ENCODE data around the gene ZNF467.

Gene ZNF467

DNA sequence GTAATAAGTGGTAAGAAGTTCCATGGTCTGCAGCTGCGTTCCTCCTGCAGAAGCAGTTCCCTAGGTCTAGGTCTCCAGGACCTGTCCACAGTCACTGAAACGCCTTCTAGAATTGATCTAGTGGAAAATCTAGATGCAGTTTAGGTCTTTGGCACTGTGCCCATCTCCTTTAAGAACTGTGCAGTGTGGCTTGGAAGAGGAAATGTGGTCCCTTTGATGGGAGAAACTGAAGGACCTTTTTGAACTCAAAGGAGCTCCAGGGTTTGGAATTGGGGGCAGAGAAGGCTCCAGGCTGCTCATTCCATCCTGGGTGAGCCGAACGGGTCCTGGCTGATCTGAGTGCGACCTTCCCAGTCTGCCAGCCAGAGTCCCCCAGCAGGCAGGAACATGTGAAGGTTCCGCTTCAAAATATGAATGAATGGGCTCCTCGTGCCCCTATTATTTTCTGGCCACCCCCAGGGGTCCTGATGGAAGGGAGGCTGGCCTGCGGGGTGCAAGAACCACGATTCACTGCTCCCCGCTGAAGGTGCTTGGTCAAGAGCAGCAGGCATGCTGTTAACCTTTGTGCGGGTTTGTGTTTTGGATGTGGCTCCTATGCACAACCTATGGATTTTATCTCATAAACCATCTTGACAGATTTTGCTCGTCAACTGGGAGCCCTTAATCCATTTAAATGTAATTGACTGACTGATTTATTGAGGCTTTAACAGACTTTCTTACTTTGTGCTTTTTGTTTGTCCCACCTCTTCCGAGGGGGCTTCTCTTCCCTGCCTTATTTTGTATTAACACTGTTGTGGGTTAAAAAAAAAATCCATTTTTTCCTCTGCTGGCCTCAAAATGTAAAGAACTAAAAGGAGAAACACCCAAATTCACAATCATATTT lies 36.7 kb downstream of the ZNF467 start:
- no peak for DNase-seq

DNA sequence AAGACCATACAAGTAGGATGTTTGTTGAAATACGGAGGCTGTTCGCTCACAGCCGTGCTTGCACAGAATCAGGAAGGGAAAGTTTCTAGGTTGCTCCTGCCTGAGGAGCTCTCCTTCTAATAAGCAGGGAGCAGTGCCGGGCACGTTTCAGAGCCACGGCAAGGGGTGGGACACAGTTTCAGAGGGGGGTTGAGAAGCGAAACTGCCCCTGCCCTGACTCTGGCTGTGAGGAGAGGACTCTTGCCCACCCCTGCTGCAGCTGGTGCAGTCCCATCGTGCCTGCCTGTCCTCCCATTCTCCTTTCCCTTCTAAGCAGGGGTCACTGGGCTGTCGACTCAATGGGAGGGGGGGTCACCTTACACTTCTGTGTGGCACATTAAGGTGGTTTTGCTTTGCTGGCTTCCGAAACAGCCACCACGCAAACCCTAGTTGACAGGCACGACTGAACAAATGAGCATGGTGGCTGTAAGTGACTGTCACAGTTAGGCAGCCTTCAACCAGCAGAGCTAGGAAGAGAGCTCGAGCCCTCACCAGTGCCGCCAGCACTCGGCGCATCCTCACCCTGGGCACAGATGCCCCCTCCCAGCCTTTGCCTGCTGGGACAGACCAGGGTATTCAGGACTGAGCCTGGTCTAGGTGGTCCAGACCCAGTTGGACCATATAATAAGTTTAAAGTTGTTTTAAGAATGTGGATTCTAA lies 37.5 kb downstream of the ZNF467 start:
- no peak for DNase-seq

DNA sequence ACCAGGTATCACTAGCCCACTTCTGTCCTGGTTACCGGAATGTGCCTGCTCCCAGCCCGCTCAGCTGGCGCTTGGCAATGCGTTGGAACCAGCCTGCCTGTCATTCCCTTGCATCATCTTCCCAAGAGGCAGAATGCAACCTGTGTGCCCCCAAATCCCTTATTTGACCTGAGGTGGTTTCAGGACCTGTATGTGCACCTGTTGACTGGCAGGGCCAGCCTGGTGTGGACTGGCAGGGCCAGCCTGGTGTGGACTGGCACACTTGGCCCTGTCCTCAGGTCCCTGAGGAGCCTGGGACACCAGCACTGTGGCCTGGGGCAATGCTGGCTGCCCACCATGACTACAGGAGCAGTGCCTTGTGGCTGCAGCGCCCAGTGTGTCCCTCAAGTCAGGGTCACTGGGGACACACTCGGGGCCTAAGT lies 38.2 kb downstream of the ZNF467 start:
- DNase-seq = no peak

DNA sequence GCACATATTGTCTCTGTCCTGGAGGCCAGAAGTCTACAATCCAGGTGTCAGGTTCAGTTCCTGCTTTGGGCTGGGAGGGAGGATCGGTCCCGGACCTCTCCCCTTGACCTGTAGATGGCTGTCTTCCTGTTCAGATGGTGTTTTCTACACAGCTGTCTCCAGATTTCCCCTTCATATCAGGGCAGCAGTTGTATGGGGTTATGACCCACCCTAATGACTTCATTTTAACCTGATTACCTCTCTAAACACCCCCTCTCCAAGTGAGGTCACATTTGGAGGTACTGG lies 38.7 kb downstream of the ZNF467 start:
- DNase-seq = no peak

DNA sequence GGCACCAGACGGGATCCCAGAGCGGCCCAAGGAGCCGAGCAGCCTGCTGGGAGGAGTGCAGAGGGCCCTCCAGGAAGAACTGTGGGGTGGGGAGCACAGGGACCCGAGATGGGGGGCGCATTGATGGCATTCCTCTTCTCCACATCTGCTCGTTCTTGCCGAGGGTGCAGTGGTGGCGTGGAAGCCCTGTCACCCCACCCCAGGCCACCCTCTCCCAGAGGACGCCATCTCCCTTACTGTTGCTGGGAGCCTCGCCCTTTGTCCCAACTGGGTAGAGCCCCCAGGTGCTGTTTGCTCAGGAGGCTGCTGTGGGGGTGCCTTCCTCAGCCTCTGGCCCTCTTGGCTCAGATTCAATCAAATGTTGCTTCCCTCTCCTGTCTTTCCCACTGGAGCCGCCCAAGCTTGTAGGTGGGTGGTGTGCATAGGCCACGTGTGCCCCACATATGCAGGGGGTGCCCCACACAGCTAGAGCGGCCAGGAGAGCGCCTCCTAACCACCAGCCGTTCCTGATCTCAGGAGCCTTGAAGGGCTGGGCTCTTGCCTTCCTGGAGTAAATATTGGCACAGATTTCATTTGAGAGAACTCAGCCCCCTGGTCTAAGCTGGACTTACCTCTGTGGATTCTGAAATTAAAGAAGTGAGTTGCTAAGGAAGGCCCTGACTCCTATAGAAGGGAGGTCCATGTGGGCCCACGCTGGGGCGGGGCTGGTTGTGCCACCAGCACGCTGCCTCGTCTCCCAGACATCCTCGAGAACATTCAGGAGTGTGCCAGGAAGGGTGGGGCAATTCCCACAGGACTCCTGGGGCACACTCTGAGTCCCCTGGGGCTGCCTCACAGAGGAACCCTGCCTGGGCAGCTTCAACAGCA lies 39.2 kb downstream of the ZNF467 start:
- DNase-seq = no peak

DNA sequence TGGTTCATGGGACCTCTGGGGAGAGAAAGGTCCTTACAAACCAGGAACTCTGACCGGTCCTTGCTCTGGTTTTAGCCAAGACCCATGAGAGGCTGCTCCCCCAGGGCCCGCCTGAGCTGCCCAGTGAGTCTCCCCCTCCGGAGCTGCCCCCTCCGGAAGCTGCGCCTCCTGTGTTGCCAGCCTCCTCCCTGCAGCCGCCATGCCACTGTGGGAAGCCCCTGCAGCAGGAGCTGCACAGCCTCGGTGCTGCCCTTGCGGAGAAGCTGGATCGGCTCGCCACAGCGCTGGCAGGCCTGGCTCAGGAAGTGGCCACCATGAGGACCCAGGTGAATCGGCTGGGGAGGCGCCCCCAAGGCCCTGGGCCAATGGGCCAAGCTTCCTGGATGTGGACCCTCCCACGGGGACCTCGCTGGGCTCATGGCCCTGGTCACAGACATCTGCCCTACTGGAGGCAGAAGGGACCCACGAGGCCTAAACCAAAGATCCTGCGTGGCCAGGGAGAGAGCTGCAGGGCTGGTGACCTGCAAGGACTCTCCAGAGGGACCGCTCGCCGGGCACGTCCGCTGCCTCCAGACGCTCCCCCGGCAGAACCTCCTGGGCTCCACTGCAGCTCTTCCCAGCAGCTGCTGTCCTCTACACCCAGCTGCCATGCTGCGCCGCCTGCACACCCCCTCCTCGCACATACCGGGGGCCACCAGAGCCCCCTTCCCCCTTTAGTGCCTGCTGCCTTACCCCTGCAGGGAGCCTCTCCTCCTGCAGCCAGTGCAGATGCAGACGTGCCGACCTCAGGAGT lies 40.1 kb downstream of the ZNF467 start:
- no peak for DNase-seq

DNA sequence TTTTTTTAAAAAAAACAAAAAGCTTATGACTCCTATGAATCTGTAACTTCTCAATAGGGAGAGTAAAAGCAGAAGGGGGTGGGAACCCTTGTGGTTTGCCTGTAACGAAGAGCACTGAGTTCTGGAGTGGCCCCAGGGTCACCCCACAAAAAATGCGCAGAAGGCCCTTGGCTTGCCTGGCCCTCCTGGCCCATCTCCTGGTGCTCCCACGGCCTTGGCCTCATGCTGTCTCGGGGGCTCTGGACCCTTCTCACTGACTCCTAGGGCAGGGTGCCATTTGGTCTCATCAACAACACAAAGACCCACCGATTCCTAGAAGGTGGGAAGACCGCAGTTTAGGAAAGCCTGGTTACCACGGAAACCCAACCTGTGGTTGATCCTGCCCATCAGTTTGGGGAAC lies 40.8 kb downstream of the ZNF467 start:
- DNase-seq = no peak

DNA sequence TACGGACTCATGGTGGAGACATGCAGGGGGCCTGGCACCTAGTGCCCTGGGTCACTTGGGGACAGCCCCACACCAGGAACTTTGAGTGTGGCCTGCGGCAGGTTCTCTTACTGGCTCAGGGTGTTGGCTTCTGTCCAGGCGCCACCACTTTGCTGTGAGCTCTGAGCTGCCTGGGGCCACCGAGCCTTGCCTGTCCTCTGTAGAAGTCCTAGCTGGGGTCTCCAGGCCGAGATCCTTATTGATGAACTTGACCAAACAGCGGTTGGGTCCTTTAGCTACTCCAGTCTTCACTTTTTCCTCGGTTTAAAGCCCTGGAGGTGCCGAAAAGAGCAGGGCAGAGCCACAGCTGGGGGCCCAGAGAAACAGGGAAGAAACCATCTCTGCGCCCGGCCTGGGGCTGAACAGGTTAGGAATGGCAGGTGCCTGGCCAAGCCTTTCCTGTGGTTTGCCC lies 41.3 kb downstream of the ZNF467 start:
- DNase-seq = no peak

DNA sequence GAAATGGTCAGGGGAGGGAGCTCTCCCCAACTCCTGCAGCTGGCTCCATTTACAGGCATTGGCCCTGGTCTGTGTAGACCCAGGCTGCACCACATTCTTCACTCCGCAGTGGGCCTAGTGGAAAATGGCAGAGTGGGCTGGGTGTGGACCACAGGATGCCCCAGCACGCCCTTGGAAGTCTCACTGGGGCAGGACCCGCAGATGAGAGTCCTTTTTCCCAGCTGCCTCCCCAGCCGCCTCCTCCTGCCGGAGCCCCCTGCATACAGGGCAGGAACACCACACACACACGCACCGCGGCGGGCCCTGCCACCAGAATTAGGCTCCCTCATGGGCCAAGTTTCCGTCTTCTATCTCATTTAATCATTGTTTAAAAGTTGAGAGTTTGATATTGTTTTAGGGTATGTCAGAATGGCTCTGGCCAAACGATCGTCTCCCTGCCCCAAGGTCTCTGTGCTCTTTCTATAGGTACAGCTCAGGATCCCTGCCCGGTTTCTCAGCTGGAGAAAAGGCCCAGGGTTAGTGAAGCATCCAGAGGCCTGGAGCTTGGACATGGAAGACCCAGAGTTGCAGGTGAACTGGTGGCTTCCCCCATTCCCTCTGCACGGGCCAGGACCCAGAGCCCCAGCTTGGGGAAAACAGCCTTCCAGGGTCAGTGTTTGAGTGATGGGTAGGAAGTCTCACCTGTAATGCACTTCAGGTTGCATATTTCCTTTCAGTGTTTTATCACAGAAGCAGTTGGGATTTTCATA lies 42.0 kb downstream of the ZNF467 start:
- DNase-seq = no peak

DNA sequence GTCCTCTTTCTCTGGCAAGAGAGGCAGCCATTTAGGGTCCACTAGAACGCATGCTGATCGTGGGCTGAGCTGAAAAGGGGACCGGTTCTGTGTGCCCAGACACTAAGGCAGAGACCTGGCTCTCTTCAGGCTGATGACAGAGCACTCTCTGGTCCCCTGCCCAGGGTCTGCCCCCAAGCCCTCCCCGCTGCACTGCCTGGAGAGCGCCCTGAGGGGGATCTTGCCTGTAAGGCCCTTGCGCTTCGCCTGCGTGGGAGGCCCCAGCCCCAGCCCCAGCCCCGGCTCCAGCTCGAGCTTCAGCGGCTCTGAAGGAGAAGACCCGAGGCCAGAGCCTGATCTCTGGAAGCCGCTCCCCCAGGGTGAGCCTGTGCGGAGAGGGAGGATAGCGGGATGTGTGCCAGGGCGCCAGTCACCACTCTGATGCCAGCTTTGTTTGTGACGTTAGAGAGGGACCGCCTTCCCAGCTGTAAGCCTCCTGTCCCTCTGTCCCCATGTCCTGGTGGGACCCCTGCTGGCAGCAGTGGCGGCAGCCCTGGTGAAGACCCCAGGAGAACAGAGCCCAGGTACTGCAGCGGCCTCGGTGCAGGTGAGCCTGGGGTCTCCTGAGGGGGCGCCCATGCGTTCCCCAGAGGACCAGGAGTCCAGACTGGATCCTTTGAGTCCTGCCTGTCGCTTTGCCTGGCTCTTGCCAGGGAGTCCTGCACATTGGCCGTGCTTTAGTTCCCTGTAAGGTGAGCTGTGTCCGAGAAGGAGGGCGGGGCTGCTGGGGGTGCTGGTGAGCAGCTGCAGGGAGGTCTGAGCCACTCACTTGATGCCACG lies 43.2 kb downstream of the ZNF467 start:
- DNase-seq = no peak

DNA sequence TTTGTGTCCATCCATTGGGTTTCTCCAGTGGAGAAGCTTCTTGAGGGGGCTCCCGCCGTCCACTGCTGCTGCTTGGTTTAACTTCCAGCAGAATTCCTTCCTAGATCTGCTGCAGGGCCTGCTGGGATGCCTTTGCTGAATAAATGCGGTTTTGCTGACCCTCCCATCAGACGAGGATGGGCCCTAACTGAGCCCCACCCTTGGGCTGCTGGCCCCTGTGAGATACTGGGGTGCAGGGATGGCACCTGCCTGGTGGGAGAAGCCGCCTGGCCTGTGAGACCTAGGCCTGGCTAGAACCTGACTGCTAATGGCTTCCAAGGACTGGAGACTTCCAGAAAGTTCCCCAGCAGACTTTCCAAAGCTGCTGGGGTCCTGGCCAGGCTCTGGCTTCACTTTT lies 43.8 kb downstream of the ZNF467 start:
- no peak for DNase-seq

DNA sequence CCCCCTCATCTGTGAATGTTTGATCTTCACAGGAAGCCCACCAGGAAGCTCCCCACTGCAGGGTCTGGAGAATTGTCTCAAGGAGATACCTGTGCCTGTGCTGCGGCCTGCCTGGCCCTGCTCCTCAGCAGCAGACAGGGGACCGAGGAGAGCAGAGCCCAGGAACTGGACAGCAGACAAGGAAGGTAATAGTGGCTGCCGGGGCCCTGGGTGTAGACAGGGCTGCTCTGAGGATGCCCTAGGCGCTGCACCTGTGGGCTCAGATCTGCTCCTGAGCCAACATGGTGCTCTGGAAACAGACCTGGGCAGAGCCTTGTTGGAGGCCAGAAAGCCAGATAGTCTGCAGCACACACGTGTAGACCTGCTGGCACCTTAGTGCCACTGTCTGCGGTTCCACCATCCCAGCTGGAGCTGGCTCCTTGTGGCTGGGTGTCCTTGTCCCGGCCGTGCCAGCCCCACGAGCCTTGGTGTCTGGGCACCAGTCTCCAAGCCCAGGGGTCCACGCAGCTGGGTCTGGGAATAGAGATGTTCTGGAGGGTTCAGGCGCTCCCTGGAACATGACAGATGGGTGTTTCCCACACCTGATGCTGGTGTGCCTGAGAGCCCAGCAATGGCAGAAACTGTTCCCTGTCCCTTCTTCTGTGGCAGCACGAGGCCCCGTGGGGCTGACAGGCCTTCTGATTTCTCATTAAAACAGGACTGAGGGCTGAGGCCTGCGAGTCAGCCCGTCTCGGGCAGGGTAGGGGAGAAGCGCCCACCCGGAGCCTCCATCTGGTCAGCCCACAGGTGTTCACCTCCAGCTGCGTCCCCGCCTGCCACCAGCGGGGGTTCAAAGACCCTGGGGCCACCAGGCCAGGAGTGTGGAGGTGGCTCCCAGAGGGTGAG lies 44.7 kb downstream of the ZNF467 start:
- no peak for DNase-seq

DNA sequence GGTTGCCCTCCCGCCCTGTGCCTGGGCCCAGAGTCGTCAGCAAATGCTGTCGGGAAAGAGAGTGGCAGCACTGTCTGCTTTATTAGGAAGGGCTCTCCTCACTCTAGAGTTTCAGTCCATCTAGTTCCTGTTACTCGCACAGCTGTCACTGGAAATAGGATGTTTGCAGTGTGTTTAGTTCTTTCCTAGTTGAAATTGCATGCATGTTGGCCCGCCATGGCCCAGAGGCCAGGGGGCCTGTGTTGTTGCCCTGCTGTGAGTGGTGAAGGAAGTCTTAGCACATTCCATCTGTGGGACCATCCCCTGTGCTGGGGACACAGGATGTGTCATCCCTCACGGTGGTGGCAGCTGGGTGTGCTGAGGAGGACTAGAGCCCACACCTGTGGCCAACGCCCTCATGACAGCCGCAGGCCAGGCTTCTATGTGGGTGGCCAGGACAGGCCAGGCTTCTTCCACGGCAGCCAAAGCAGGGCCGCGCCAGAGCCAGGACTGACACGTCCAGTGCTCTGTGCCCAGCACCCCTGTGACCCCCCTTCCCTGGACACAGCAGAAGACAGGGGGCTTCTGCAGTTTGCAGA lies 45.4 kb downstream of the ZNF467 start:
- DNase-seq = no peak

DNA sequence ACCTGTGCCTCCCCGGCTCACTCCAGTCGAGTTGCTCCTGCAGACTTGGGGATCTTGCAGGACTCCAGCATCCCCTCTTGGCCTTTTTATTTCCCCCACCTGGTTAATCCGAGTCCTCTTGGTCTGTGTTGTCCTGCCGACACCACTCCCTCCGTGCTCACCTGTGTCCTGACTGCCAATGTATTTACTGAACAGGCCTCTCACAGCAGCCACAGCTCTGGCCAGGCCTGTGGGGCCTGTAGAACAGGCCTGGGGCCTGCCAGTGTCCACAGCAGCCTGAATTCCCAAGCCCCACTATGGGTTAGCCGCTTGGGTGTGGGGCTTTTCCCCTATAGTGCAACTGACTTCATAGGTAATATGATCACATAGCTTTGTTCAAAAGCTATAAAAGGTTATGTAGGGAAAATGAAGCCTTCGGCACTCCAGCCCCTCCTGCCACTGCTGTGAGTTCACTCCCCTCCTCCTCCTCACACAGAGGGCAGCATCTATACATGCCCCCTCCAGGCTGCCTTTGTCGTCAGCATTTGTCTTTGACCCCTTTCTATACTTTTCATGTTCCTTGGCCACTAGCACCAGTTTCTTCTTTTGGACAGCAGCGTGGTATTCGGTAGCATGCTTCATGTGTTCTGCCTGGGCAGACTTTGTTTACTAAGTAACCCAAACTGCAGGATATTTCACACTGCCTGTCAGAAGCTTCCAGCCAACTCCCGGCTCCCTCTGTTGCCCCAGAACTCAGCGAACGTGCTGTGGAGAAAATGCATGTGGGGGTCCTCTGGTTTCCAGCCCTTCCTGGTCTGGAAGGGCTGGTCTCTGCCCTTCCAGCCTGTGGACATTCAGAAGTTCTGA lies 46.1 kb downstream of the ZNF467 start:
- DNase-seq = no peak

DNA sequence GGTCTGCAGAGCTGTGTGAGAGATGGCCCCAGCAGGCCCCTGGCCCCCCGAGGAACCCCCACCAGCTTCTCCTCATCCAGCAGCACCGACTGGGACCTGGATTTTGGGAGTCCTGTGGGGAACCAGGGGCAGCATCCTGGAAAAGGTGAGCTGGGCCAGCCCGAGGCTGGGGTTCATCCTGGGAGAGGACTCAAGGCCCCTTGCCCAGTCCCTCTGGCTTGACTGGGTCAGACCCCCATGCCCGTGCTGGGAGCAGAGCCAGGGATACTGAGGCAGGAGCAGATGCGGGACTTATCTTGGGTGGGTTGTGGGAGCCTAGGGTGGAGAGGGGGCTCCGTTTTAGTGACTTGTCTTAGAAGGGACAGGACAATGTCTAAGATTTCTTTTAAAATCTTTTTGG lies 47.5 kb downstream of the ZNF467 start:
- DNase-seq = no peak

DNA sequence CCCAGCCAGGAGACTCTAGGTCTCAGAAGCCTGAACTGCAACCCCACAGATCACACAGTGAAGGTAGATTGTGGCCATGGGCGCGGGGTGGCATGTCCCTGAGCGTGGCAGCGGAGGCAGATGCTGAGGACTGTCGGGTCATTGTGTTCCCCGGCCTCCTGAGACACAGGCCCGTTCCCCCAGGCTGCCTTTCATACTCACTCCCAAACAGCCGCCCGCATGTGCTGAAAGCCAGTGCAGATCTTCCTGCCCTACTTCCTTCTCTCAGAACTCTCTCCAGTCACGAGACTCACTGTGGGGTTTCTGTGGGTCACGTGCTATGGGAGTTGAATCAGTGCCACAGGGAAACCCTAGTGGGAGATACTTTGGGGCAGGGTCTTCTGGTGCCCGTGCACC lies 48.0 kb downstream of the ZNF467 start:
- DNase-seq = no peak

DNA sequence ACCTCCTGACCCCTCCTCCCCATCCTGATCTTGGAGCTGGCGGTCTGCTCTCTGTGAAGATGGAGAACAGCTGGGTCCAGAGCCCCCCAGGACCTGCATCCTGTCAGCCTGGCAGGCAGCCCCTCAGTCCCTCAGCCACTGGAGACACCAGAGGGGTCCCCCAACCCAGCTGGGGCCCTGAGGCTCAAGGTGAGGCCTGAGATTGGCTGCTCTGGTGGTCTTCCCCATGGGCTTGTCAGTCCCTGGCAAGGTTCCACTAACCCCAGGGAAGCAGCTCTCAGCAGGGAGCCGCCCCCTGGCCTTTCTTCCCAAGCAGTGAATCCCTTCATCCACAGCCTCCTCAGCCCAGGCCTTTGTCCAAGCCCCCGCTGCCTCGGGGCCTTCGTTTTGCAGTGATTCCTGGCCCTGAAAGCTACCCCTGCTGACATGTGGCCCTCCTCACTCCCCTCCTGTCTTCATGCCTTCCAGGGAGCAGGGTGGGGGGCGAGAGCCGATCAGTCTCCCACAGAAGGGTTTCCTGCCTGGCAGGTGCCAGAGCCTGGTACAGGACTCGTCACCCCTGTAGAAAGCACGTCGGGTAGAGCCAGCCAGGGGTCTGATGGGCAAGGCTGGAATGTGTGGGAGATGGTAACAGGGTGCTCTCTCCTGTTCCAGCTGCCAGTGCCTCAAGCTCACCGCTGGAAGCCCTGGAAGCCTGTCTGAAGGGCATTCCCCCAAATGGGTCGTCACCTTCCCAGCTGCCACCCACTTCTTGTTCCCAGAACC lies 48.5 kb downstream of the ZNF467 start:
- DNase-seq = no peak

All from activated CD4-positive, alpha-beta T cell treated with anti-CD3 and anti-CD28 coated beads, Interleukin-2, amount 50 U/mL, for 16 hours (primary cell).